AG04450 (cell line): Measurements from ENCODE around the gene PKDREJ. TPM values are rescaled to one million over a fixed set of nuclear protein-coding genes. Genes with fewer than 3 reads are reported as not detected.

ENCODE experiments used
- CTCF ChIA-PET: fragments of 300-600, 350-600 bp; formaldehyde crosslinking; extraction: SDS; loops from one replicate; lab custom pipeline; 2022; ENCODE audit warnings: antibody characterized with exemption, inconsistent platforms; lab: Charles Lee
- POLR2A ChIA-PET: fragments of 350-600 bp; formaldehyde crosslinking; extraction: SDS; loops from one replicate; lab custom pipeline; 2021; ENCODE audit warnings: antibody characterized with exemption, inconsistent platforms; lab: Yijun Ruan, JAX
- DNase-seq: peaks from one replicate; pipeline ENCODE4 v3.0.0-alpha.2; 2011; ENCODE audit warnings: low read depth, low spot score
- H3K27ac ChIP-seq: one replicate; pipeline ENCODE4 v1.5.1; 2012; ENCODE audit warnings: low read depth, low read length, control low read depth
- H3K27me3 ChIP-seq: one replicate; pipeline ENCODE4 v1.6.0; 2012; ENCODE audit warnings: low read length; ENCODE audit not compliant: control insufficient read depth, insufficient read depth
- H3K4me3 ChIP-seq: 2 replicates; pipeline ENCODE4 v1.5.1; 2011; ENCODE audit warnings: mild to moderate bottlenecking, low read depth, low read length, control low read depth
- H3K9me3 ChIP-seq: 2 replicates; pipeline ENCODE4 v1.5.1; 2012; ENCODE audit warnings: low read length; ENCODE audit not compliant: control insufficient read depth, insufficient read depth
- CTCF ChIP-seq: IDR thresholded peaks from 2 replicates; pipeline ENCODE4 v1.5.1; 2011; ENCODE audit warnings: low read depth, low read length, control low read depth, inconsistent platforms
- polyA plus RNA-seq: library from polyadenylated mRNA; depleted of rRNA; stranded (reverse); fragments of >200 nt; gene quantifications from 2 replicates; pipeline ENCODE4 v1.2.3, GENCODE V29; 2011

PKDREJ gene
- polyA plus RNA-seq, 1 experiment, result 0.01 TPM

DNA sequence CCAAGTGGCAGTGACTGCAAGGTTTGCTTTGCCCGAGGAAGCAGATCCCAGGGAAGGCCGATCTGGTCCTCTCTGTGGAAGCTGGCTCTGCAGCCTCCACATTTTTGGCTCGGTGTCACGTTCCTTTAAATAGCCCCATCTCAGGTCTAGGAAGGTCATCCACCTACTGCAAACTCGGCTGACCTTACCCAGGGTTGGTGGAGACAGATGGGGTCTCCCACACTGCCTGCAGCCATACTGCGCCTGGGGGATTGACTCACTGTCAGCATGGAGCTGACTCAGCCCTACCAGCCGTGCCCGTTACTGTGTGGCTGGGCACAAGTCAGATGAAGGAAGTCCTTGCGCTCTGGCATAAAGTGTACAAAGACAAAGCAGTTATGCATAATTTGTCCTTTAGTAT is 29.9 kb downstream of the PKDREJ start:
- no peak overlapping the region for H3K4me3 ChIP-seq
- ChIA-PET CTCF (interaction anchor here (0.6 kb wide), 1 partner anchor 330 kb away, joined by 3 read pairs; no protein-coding TSS in a partner anchor), POLR2A (no interaction called here)
- TF ChIP-seq CTCF, result no peak
- H3K9me3 ChIP-seq, result no peaks in the 10 kb centered on the region
- DNase-seq, result no peak
- no peaks in the 10 kb centered on the region for H3K27me3 ChIP-seq
- H3K27ac ChIP-seq, result no peak overlapping the region

- POLR2A ChIA-PET, result no interaction called here
- no peak overlapping the region for H3K27ac ChIP-seq
- H3K4me3 ChIP-seq, result no peak overlapping the region
- no peak for DNase-seq
- H3K9me3 ChIP-seq, result no peaks in the 10 kb centered on the region
- no peak for TF ChIP-seq CTCF
- H3K27me3 ChIP-seq, result no peaks in the 10 kb centered on the region
- CTCF ChIA-PET, result no interaction called here
Observed at GRCh38 chr22:46230262-46230901, 32.8 kb downstream of the PKDREJ start.

- POLR2A ChIA-PET, result interaction anchor here (0.7 kb wide), 1 partner anchor 107 kb away, joined by 7 read pairs; no protein-coding TSS in a partner anchor
- Histone ChIP-seq H3K4me3 (no peak overlapping the region), H3K9me3 (no peaks in the 10 kb centered on the region), H3K27me3 (no peaks in the 10 kb centered on the region), H3K27ac (no peak overlapping the region)
- no peak for TF ChIP-seq CTCF
- CTCF ChIA-PET, result interaction anchor here (1.1 kb wide), 1 partner anchor 235 kb away, joined by 3 read pairs; no protein-coding TSS in a partner anchor
- DNase-seq, result no peak
Observed at GRCh38 chr22:46229701-46230100, 33.4 kb downstream of the PKDREJ start.

DNA sequence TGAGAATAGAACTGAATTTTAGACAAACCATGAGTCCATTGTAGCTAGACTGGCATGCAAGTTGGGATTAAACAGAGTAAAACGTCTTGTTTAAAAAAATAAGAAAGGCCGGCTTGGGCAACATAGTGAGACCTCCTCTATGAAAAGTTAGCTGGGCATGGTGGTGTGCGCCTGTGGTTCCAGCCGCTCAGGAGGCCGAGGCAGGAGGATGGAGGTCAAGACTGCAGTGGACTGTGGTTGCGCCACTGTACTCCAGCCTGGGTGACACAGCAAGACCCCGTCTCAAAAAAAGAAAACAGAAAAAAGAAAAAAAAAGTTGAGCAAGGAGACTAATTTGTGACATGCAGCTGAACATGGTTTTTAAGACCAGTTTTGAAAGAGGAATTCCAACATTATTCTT is 36.6 kb downstream of the PKDREJ start:
- no peak overlapping the region for H3K4me3 ChIP-seq
- no peak for DNase-seq
- TF ChIP-seq CTCF, result no peak
- CTCF ChIA-PET, result interaction anchor here (1.0 kb wide), 1 partner anchor 220 kb away, joined by 3 read pairs; no protein-coding TSS in a partner anchor
- POLR2A ChIA-PET, result no interaction called here
- no peaks in the 10 kb centered on the region for H3K9me3 ChIP-seq
- no peaks in the 10 kb centered on the region for H3K27me3 ChIP-seq
- H3K27ac ChIP-seq, result no peak overlapping the region

GRCh38 chr22:46225631-46226030 is 37.5 kb downstream of the PKDREJ start:
- Histone ChIP-seq H3K9me3 (no peaks in the 10 kb centered on the region), H3K27ac (no peak overlapping the region), H3K27me3 (no peaks in the 10 kb centered on the region), H3K4me3 (no peak overlapping the region)
- no peak for DNase-seq
- POLR2A ChIA-PET, result no interaction called here
- CTCF ChIA-PET, result no interaction called here
- no peak for TF ChIP-seq CTCF
